H9 (cell line): ENCODE results near the gene DCDC1. TPM values are rescaled to one million over a fixed set of nuclear protein-coding genes. Genes with fewer than 3 reads are reported as not detected.

Experiments used
- DNase-seq: peaks from one replicate; pipeline ENCODE4 v3.0.0-alpha.2; 2017
- H2AFZ ChIP-seq: one replicate; pipeline ENCODE4 v1.6.1; 2013; ENCODE audit warnings: mild to moderate bottlenecking, low read length, control low read depth, moderate library complexity
- H2AK5ac ChIP-seq: 2 replicates; pipeline ENCODE4 v1.6.1; 2013; ENCODE audit warnings: low read length, control low read depth, mixed read lengths; ENCODE audit not compliant: insufficient read length
- H2BK120ac ChIP-seq: one replicate; pipeline ENCODE4 v1.6.1; 2013; ENCODE audit warnings: low read depth, mild to moderate bottlenecking, low read length, control low read depth, inconsistent platforms; ENCODE audit not compliant: poor library complexity, severe bottlenecking
- H2BK12ac ChIP-seq: 2 replicates; pipeline ENCODE4 v1.6.1; 2013; ENCODE audit warnings: low read length, control low read depth, mixed read lengths, low read depth; ENCODE audit not compliant: insufficient read length
- H2BK15ac ChIP-seq: 2 replicates; pipeline ENCODE4 v1.6.1; 2013; ENCODE audit warnings: low read depth, low read length, control low read depth
- H2BK20ac ChIP-seq: one replicate; pipeline ENCODE4 v1.6.1; 2013; ENCODE audit warnings: low read depth, mild to moderate bottlenecking, low read length, control low read depth, inconsistent platforms; ENCODE audit not compliant: poor library complexity, severe bottlenecking
- H2BK5ac ChIP-seq: 2 replicates; pipeline ENCODE4 v1.6.1; 2013; ENCODE audit warnings: low read length, control low read depth, mixed read lengths; ENCODE audit not compliant: insufficient read length
- H3K14ac ChIP-seq: 2 replicates; pipeline ENCODE4 v1.6.1; 2013; ENCODE audit warnings: low read length, control low read depth; ENCODE audit not compliant: insufficient read depth
- H3K18ac ChIP-seq: 2 replicates; pipeline ENCODE4 v1.6.1; 2013; ENCODE audit warnings: low read depth, mild to moderate bottlenecking, mixed read lengths, low read length, control low read depth; ENCODE audit not compliant: insufficient read length
- H3K23ac ChIP-seq: 2 replicates; pipeline ENCODE4 v1.6.1; 2013; ENCODE audit warnings: low read length, control low read depth, mixed read lengths, low read depth; ENCODE audit not compliant: insufficient read length
- H3K23me2 ChIP-seq: 2 replicates; pipeline ENCODE4 v1.6.1; 2013; ENCODE audit warnings: low read depth, mild to moderate bottlenecking, mixed read lengths, low read length, control low read depth; ENCODE audit not compliant: insufficient read length, poor library complexity, severe bottlenecking
- H3K27ac ChIP-seq: 2 replicates; pipeline ENCODE4 v1.5.1; 2013; ENCODE audit warnings: low read length, control low read depth, mixed read lengths, low read depth; ENCODE audit not compliant: insufficient read length
- H3K27me3 ChIP-seq: 2 replicates; pipeline ENCODE4 v1.6.1; 2013; ENCODE audit warnings: low read length, control low read depth, inconsistent platforms; ENCODE audit not compliant: insufficient read depth
- H3K4ac ChIP-seq: 2 replicates; pipeline ENCODE4 v1.6.1; 2013; ENCODE audit warnings: low read depth, mild to moderate bottlenecking, control low read depth, inconsistent platforms, low read length, moderate library complexity
- H3K4me1 ChIP-seq: 2 replicates; pipeline ENCODE4 v1.6.1; 2013; ENCODE audit warnings: low read length, control low read depth, inconsistent platforms; ENCODE audit not compliant: insufficient read depth
- H3K4me2 ChIP-seq: 2 replicates; pipeline ENCODE4 v1.6.1; 2013; ENCODE audit warnings: low read length, control low read depth, mixed read lengths; ENCODE audit not compliant: insufficient read length, insufficient read depth
- H3K56ac ChIP-seq: 2 replicates; pipeline ENCODE4 v1.6.1; 2013; ENCODE audit warnings: low read depth, mild to moderate bottlenecking, mixed read lengths, low read length, control low read depth; ENCODE audit not compliant: insufficient read length
- H3K79me1 ChIP-seq: 2 replicates; pipeline ENCODE4 v1.6.1; 2013; ENCODE audit warnings: low read depth, mild to moderate bottlenecking, moderate library complexity, low read length, control low read depth, inconsistent platforms; ENCODE audit not compliant: insufficient read depth, poor library complexity, severe bottlenecking
- H3K79me2 ChIP-seq: 2 replicates; pipeline ENCODE4 v1.6.1; 2013; ENCODE audit warnings: low read length, control low read depth, inconsistent platforms; ENCODE audit not compliant: insufficient read depth
- H3K9ac ChIP-seq: 2 replicates; pipeline ENCODE4 v1.6.1; 2013; ENCODE audit warnings: low read length, control low read depth, mixed read lengths; ENCODE audit not compliant: insufficient read length; ENCODE audit errors: extremely low read depth
- H3K9me3 ChIP-seq: one replicate; pipeline ENCODE4 v1.6.1; 2013; ENCODE audit warnings: low read depth, low read length, inconsistent platforms; ENCODE audit not compliant: control insufficient read depth
- H3T11ph ChIP-seq: one replicate; pipeline ENCODE4 v1.6.1; 2013; ENCODE audit warnings: mild to moderate bottlenecking, low read length, control low read depth, inconsistent platforms
- H4K20me1 ChIP-seq: one replicate; pipeline ENCODE4 v1.6.1; 2013; ENCODE audit not compliant: control insufficient read depth, insufficient read length, insufficient read depth
- H4K5ac ChIP-seq: 2 replicates; pipeline ENCODE4 v1.6.1; 2013; ENCODE audit warnings: low read depth, mild to moderate bottlenecking, mixed read lengths, low read length, control low read depth; ENCODE audit not compliant: insufficient read length
- H4K8ac ChIP-seq: replicated peaks from 2 replicates; pipeline ENCODE4 v1.6.1; 2013; ENCODE audit warnings: low read length, control low read depth, mixed read lengths, low read depth; ENCODE audit not compliant: insufficient read length
- H4K91ac ChIP-seq: 2 replicates; pipeline ENCODE4 v1.6.1; 2013; ENCODE audit warnings: low read depth, mild to moderate bottlenecking, moderate library complexity, mixed read lengths, low read length, control low read depth; ENCODE audit not compliant: insufficient read length
- H3K27ac Mint-ChIP-seq, 3 experiments: 2 replicates in 2 of 3; 3 replicates in 1 of 3; pipeline ENCODE4 v1.8.0; 2020 to 2021; ENCODE audit warnings: mixed read lengths in 3 of 3, mild to moderate bottlenecking in 1 of 3, moderate library complexity in 1 of 3
- H3K27me3 Mint-ChIP-seq: 2 replicates; pipeline ENCODE4 v1.8.0; 2021; ENCODE audit warnings: low read depth, mild to moderate bottlenecking, moderate library complexity, mixed read lengths
- H3K36me3 Mint-ChIP-seq, 3 experiments: 2 replicates in 2 of 3; 3 replicates in 1 of 3; pipeline ENCODE4 v1.8.0; 2020 to 2021; ENCODE audit warnings: low read depth in 3 of 3, mixed read lengths in 3 of 3; ENCODE audit not compliant: insufficient read depth in 1 of 3
- H3K4me1 Mint-ChIP-seq, 2 experiments: 2 replicates each; pipeline ENCODE4 v1.8.0; 2020; ENCODE audit warnings: mixed read lengths in 2 of 2
- H3K4me3 Mint-ChIP-seq, 2 experiments: 2 replicates in 1 of 2; 3 replicates in 1 of 2; pipeline ENCODE4 v1.8.0; 2020 to 2021; ENCODE audit warnings: mild to moderate bottlenecking in 2 of 2, mixed read lengths in 2 of 2, moderate library complexity in 1 of 2
- H3K9me3 Mint-ChIP-seq, 2 experiments: 2 replicates in 1 of 2; 3 replicates in 1 of 2; pipeline ENCODE4 v1.8.0; 2020; ENCODE audit warnings: mild to moderate bottlenecking in 2 of 2, mixed read lengths in 2 of 2, moderate library complexity in 1 of 2
- WGBS: extraction: QIAGEN DNeasy Blood & Tissue Kit; methylation state at CpG from one replicate; pipeline ENCODE4 v1.1.7; 2013; ENCODE audit warnings: missing lambda C conversion rate, low lambda C conversion rate, mixed read lengths; ENCODE audit not compliant: insufficient read length; ENCODE audit errors: extremely low coverage; 5-methylcytosine and 5-hydroxymethylcytosine counted together
- total RNA-seq: library from RNA; stranded (reverse); gene quantifications from 2 replicates; pipeline ENCODE4 v1.2.1, GENCODE V29; 2021
- TF ChIP-seq, protein P1 (sequence below): fragments of 200-600 bp; sonication (generic); conservative IDR thresholded peaks from 3 replicates; pipeline ENCODE4 v1.8.0; 2021; ENCODE audit warnings: antibody characterized with exemption, mild to moderate bottlenecking

Gene DCDC1
- total RNA-seq, 1 experiment from 2014 or later, result 0.09 TPM

DNA sequence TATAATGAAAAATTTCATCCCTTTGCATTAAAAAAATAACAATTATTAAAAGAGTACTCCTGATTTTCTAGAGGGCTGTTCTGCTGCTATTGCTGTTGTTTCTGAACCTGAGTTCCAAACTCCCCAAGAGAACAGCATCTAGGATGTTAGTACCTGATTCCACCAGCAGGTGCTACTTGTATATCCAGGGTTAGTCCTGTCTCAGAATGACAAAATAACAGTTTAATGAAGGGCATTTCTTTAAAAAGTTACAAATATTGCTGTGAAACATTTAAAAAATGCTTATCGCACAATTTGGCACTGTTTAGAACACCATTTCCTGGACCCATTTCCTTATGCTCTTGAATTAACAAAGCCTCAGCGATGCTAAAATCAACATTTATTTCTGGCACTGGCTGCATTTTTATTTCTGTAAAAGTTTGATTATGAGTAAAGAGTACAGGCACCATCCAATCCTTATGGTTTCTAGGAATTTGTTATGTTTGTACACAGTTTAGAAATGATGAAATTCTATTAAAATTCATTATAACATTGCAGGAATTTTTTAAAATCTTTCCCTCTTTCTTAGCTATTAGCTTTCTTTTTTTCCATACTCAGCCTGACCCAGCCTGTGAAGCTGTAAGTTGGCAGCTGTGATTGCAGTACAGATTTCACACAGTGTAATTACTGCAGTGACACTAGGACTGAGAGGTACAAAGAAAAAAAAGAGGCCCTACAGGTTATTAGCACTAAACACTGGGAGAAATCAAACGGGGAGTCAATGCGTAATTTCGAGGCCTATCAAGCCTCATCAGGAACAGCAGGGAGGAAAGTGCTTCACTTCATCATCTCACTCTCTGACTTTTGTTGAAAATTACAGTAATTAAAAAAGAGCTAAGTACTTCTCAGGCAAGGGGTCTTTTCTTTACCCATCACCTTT is 208.8 kb downstream of the DCDC1 start:
- H3K9me3 ChIP-seq, result no peaks in the 10 kb centered on the region
- H2BK15ac ChIP-seq, result no peak overlapping the region
- no peak overlapping the region for H2BK20ac ChIP-seq
- no peaks in the 10 kb centered on the region for H3K9me3 Mint-ChIP-seq
- no CpG with 5 or more reads among the region's 5 CpGs for WGBS
- no peak overlapping the region for H3K9ac ChIP-seq
- H3T11ph ChIP-seq, result no peak overlapping the region
- H3K27ac Mint-ChIP-seq, result peak overlapping the region in 1 of 3 experiments; percentile 68; a peak in 2 of 7 replicates
- no peaks in the 10 kb centered on the region for H3K79me2 ChIP-seq
- H3K23me2 ChIP-seq, result no peaks in the 10 kb centered on the region
- H3K23ac ChIP-seq, result no peak overlapping the region
- H3K36me3 Mint-ChIP-seq, result no peaks in the 10 kb centered on the region
- TF ChIP-seq, protein P1, sequence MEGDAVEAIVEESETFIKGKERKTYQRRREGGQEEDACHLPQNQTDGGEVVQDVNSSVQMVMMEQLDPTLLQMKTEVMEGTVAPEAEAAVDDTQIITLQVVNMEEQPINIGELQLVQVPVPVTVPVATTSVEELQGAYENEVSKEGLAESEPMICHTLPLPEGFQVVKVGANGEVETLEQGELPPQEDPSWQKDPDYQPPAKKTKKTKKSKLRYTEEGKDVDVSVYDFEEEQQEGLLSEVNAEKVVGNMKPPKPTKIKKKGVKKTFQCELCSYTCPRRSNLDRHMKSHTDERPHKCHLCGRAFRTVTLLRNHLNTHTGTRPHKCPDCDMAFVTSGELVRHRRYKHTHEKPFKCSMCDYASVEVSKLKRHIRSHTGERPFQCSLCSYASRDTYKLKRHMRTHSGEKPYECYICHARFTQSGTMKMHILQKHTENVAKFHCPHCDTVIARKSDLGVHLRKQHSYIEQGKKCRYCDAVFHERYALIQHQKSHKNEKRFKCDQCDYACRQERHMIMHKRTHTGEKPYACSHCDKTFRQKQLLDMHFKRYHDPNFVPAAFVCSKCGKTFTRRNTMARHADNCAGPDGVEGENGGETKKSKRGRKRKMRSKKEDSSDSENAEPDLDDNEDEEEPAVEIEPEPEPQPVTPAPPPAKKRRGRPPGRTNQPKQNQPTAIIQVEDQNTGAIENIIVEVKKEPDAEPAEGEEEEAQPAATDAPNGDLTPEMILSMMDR, result peak; percentile 69
- no peak overlapping the region for H3K18ac ChIP-seq
- no peaks in the 10 kb centered on the region for H3K4me1 ChIP-seq
- H3K79me1 ChIP-seq, result no peaks in the 10 kb centered on the region
- H2BK5ac ChIP-seq, result no peak overlapping the region
- no peak overlapping the region for H4K8ac ChIP-seq
- H3K27me3 ChIP-seq, result no peaks in the 10 kb centered on the region
- no peak overlapping the region for H2AK5ac ChIP-seq
- H4K20me1 ChIP-seq, result no peaks in the 10 kb centered on the region
- no peak overlapping the region for H3K4me3 Mint-ChIP-seq
- DNase-seq, result no peak
- H3K27me3 Mint-ChIP-seq, result no peaks in the 10 kb centered on the region
- H3K27ac ChIP-seq, result no peak overlapping the region
- no peak overlapping the region for H3K4ac ChIP-seq
- H2BK12ac ChIP-seq, result no peak overlapping the region
- H3K4me2 ChIP-seq, result no peak overlapping the region
- no peak overlapping the region for H3K56ac ChIP-seq
- no peak overlapping the region for H2BK120ac ChIP-seq
- no peak overlapping the region for H4K5ac ChIP-seq
- H2AFZ ChIP-seq, result no peak overlapping the region
- no peak overlapping the region for H4K91ac ChIP-seq
- no peaks in the 10 kb centered on the region for H3K4me1 Mint-ChIP-seq
- no peak overlapping the region for H3K14ac ChIP-seq
